Testis (tissue), 3 donors: ENCODE measurements around the gene RASAL2. TPM values are rescaled to one million over a fixed set of nuclear protein-coding genes. Genes with fewer than 3 reads are reported as not detected.

Experiments used
- DNase-seq: peaks from one replicate; pipeline ENCODE4 v3.0.0-alpha.2; 2019
- H3K27ac ChIP-seq, 2 donors: fragments of 200-600 bp; sonication (generic); one replicate each; pipeline ENCODE4 v1.5.1; 2019
- H3K27me3 ChIP-seq: fragments of 200-600 bp; sonication (generic); one replicate; pipeline ENCODE4 v1.5.1; 2019
- H3K36me3 ChIP-seq: fragments of 200-600 bp; sonication (generic); one replicate; pipeline ENCODE4 v1.5.1; 2017; ENCODE audit warnings: low read depth; ENCODE audit errors: missing control alignments
- H3K4me1 ChIP-seq: fragments of 200-600 bp; sonication (generic); one replicate; pipeline ENCODE4 v1.5.1; 2019
- H3K4me3 ChIP-seq, 2 donors: fragments of 200-600 bp; sonication (generic); one replicate each; pipeline ENCODE4 v1.5.1; 2017 to 2019
- H3K9me3 ChIP-seq: fragments of 200-600 bp; sonication (generic); one replicate; pipeline ENCODE4 v1.5.1; 2017
- POLR2A ChIP-seq: fragments of 450-650 bp; IDR thresholded peaks from one replicate; pipeline ENCODE4 v1.6.1; 2017; ENCODE audit warnings: antibody characterized with exemption, mild to moderate bottlenecking, moderate library complexity
- WGBS, 2 donors: methylation state at CpG; one replicate each; pipeline ENCODE4 v1.1.5; 2018; 5-methylcytosine and 5-hydroxymethylcytosine counted together
- intact Hi-C: fragments of 100-400 bp; cut with DNase I; formaldehyde crosslinking; loops from one replicate; pipeline ENCODE4 v1.15.1; 2023; ENCODE audit warnings: low total_unique reads
- polyA plus RNA-seq: library from polyadenylated mRNA; stranded (reverse); fragments of 350-450 nt; fragmentation: Illumina TruSeq; extraction: RNeasy Lipid Tissue Mini Kit (QIAGEN cat#74804); gene quantifications from one replicate; pipeline ENCODE4 v1.2.3, GENCODE V29; 2014; ENCODE audit warnings: low read depth, low replicate concordance; ENCODE audit not compliant: insufficient read depth
- total RNA-seq, 2 donors: library from RNA; depleted of rRNA; stranded (reverse); fragments of >200 nt; gene quantifications; one replicate each; pipeline ENCODE4 v1.2.3, GENCODE V29; 2016
- TF ChIP-seq, protein P1 (sequence below), 3 experiments: fragments of 450-650 bp in 2 of 3; fragments of 200-600 bp in 1 of 3; sonication (generic) in 1 of 3; IDR thresholded peaks; one replicate each; pipeline ENCODE4 v1.5.1; 2016 to 2019; ENCODE audit warnings: antibody characterized with exemption in 3 of 3, mild to moderate bottlenecking in 2 of 3, moderate library complexity in 1 of 3

Gene RASAL2
- total and polyA plus RNA-seq, 3 donors from 2014 or later = 25.9 to 41.7 (median 39.6) TPM

- TF ChIP-seq POLR2A = no peak
- TF ChIP-seq, protein P1, sequence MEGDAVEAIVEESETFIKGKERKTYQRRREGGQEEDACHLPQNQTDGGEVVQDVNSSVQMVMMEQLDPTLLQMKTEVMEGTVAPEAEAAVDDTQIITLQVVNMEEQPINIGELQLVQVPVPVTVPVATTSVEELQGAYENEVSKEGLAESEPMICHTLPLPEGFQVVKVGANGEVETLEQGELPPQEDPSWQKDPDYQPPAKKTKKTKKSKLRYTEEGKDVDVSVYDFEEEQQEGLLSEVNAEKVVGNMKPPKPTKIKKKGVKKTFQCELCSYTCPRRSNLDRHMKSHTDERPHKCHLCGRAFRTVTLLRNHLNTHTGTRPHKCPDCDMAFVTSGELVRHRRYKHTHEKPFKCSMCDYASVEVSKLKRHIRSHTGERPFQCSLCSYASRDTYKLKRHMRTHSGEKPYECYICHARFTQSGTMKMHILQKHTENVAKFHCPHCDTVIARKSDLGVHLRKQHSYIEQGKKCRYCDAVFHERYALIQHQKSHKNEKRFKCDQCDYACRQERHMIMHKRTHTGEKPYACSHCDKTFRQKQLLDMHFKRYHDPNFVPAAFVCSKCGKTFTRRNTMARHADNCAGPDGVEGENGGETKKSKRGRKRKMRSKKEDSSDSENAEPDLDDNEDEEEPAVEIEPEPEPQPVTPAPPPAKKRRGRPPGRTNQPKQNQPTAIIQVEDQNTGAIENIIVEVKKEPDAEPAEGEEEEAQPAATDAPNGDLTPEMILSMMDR (IDR thresholded peaks at IDR 0.05) = no peak
- no peak for DNase-seq
- Histone ChIP-seq H3K4me3 (no peak overlapping the region), H3K4me1 (no peaks in the 10 kb centered on the region), H3K9me3 (no peaks in the 10 kb centered on the region), H3K27me3 (no peaks in the 10 kb centered on the region), H3K36me3 (no peaks in the 10 kb centered on the region), H3K27ac (no peak overlapping the region)
- 84 to 87% methylated on average over 2 of the region's 2 CpGs for WGBS, 2 donors
- intact Hi-C loops = no loop called here
Observed at GRCh38 chr1:178275553-178275952, 181.6 kb downstream of the RASAL2 start.

GRCh38 chr1:178277793-178278530 lies 184.1 kb downstream of the RASAL2 start:
- Histone ChIP-seq H3K9me3 (no peaks in the 10 kb centered on the region), H3K27ac (no peak overlapping the region), H3K4me1 (no peaks in the 10 kb centered on the region), H3K4me3 (no peak overlapping the region), H3K36me3 (no peaks in the 10 kb centered on the region), H3K27me3 (no peaks in the 10 kb centered on the region)
- no peak for DNase-seq
- intact Hi-C loops = no loop called here
- whole genome bisulfite sequencing, 2 donors = 95 to 97% methylated on average over 4 of the region's 4 CpGs
- no peak for TF ChIP-seq POLR2A
- TF ChIP-seq, protein P1 (IDR thresholded peaks at IDR 0.05) = no peak

- Histone ChIP-seq H3K4me3 (no peak overlapping the region), H3K27me3 (no peaks in the 10 kb centered on the region), H3K27ac (no peak overlapping the region), H3K4me1 (no peaks in the 10 kb centered on the region), H3K9me3 (no peaks in the 10 kb centered on the region), H3K36me3 (no peaks in the 10 kb centered on the region)
- intact Hi-C loops = no loop called here
- DNase-seq = no peak
- no peak for TF ChIP-seq POLR2A
- TF ChIP-seq, protein P1 (IDR thresholded peaks at IDR 0.05) = no peak
- WGBS, 2 donors = 85 to 86% methylated on average over 1 of the region's 1 CpG
Observed at GRCh38 chr1:178278916-178279686, 185.2 kb downstream of the RASAL2 start.

- Histone ChIP-seq H3K9me3 (no peaks in the 10 kb centered on the region), H3K27ac (no peak overlapping the region), H3K4me3 (no peak overlapping the region), H3K27me3 (no peaks in the 10 kb centered on the region), H3K4me1 (no peaks in the 10 kb centered on the region), H3K36me3 (no peaks in the 10 kb centered on the region)
- DNase-seq = no peak
- intact Hi-C loops = no loop called here
- WGBS, 2 donors = 39 to 42% methylated on average over 3 of the region's 3 CpGs
- TF ChIP-seq, protein P1 (IDR thresholded peaks at IDR 0.05) = peak in 2 of 3 experiments; percentile 19 to 22
- no peak for TF ChIP-seq POLR2A
Observed at GRCh38 chr1:178282949-178283367, 189.1 kb downstream of the RASAL2 start.
